Body of pancreas (tissue), 4 donors: ENCODE measurements around the gene PHLDA1.

Experiments
- CTCF ChIP-seq, 7 experiments: fragments of 450-650 bp in 4 of 7; fragments of 200-600 bp in 3 of 7; sonication (generic) in 3 of 7; IDR thresholded peaks; one replicate each; pipeline ENCODE4 v1.5.1; 2016 to 2019; ENCODE audit warnings: antibody characterized with exemption in 7 of 7
- POLR2A ChIP-seq, 3 donors: fragments of 450-650 bp; IDR thresholded peaks; one replicate each; pipeline ENCODE4 v1.6.1; 2016; ENCODE audit warnings: antibody characterized with exemption in 3 of 3, mild to moderate bottlenecking in 2 of 3

DNA sequence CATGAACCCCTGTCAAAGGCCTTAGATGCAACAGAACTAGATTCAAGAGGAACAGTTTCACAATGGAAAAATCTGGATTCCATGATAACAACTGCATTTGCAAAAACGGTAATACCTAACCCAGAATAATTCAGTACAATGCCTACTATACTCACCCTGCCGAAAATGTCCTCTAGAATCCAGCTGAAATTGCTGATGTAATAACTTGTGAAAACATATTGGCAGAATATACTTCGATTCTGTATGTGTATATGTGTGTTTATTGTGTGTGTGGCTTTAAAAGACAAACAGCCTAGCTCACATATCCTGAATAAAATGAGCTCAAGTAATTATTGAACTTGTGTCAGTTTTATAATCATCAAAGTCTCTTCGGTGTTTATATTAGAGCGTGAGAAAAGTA lies 46.0 kb downstream of the PHLDA1 start:
- TF ChIP-seq CTCF (IDR thresholded peaks at IDR 0.05) (no peak), POLR2A (IDR thresholded peaks at IDR 0.05) (no peak)
